Naive thymus-derived CD4-positive, alpha-beta T cell (primary cell): ENCODE results near the gene SPON1. TPM values are rescaled to one million over a fixed set of nuclear protein-coding genes. Genes with fewer than 3 reads are reported as not detected.
A peak's percentile ranks its signal among the peaks of the same experiment; 100 is the strongest.

ENCODE experiments used
- ATAC-seq: fragments of 150-1000 bp; cut with Tn5 transposase; 2 replicates; pipeline ENCODE4 v1.10.0; 2021; ENCODE audit warnings: mild to moderate bottlenecking, moderate library complexity
- CTCF ChIA-PET: fragments of 350-600 bp; sonication (Branson Sonifier 250); formaldehyde crosslinking; loops from one replicate; lab custom pipeline; 2021; ENCODE audit warnings: antibody characterized with exemption; lab: Charles Lee
- POLR2A ChIA-PET: fragments of 350-600 bp; sonication (Branson Sonifier 250); formaldehyde crosslinking; loops from one replicate; lab custom pipeline; 2021; ENCODE audit warnings: antibody characterized with exemption, inconsistent platforms; lab: Charles Lee
- DNase-seq, 9 donors: peaks; one replicate each; pipeline versions ENCODE4 v3.0.0 to v3.0.0-alpha.2; 2020 to 2022; ENCODE audit warnings: mixed read lengths in 1 of 9
- H3K27ac ChIP-seq: one replicate; pipeline ENCODE4 v1.7.0; 2013; ENCODE audit warnings: mild to moderate bottlenecking, low read depth, low read length, moderate library complexity
- H3K27me3 ChIP-seq, 2 donors: one replicate each; pipeline ENCODE4 v1.7.0; 2013; ENCODE audit warnings: low read length in 2 of 2, mild to moderate bottlenecking in 2 of 2, moderate library complexity in 2 of 2; ENCODE audit not compliant: control insufficient read depth in 2 of 2, insufficient read depth in 2 of 2
- H3K36me3 ChIP-seq, 3 experiments: 1 replicate in 2 of 3; 2 replicates in 1 of 3; pipeline ENCODE4 v1.7.0; 2013; ENCODE audit warnings: low read length in 3 of 3, mild to moderate bottlenecking in 3 of 3, moderate library complexity in 1 of 3; ENCODE audit not compliant: insufficient read depth in 3 of 3, control insufficient read depth in 2 of 3
- H3K4me1 ChIP-seq, 2 donors: one replicate each; pipeline ENCODE4 v1.7.0; 2013; ENCODE audit warnings: low read length in 2 of 2, mild to moderate bottlenecking in 2 of 2, moderate library complexity in 1 of 2; ENCODE audit not compliant: control insufficient read depth in 2 of 2, insufficient read depth in 2 of 2
- H3K4me3 ChIP-seq: 2 replicates; pipeline ENCODE4 v1.7.0; 2013; ENCODE audit warnings: mild to moderate bottlenecking, low read length
- H3K9me3 ChIP-seq, 3 experiments: 1 replicate in 2 of 3; 2 replicates in 1 of 3; pipeline ENCODE4 v1.7.0; 2013; ENCODE audit warnings: low read length in 3 of 3; ENCODE audit not compliant: control insufficient read depth in 2 of 3
- H3K27ac Mint-ChIP-seq, 9 donors: one replicate each; pipeline ENCODE4 v1.8.0; 2020 to 2022; ENCODE audit warnings: mixed read lengths in 9 of 9, mild to moderate bottlenecking in 8 of 9, moderate library complexity in 5 of 9, inconsistent platforms in 2 of 9
- H3K27me3 Mint-ChIP-seq, 5 donors: one replicate each; pipeline ENCODE4 v1.8.0; 2021 to 2022; ENCODE audit warnings: mixed read lengths in 5 of 5, mild to moderate bottlenecking in 1 of 5
- H3K36me3 Mint-ChIP-seq, 5 donors: one replicate each; pipeline ENCODE4 v1.8.0; 2020 to 2022; ENCODE audit warnings: mixed read lengths in 5 of 5, mild to moderate bottlenecking in 3 of 5, inconsistent platforms in 1 of 5
- H3K4me1 Mint-ChIP-seq, 7 donors: one replicate each; pipeline ENCODE4 v1.8.0; 2020 to 2022; ENCODE audit warnings: mixed read lengths in 7 of 7, mild to moderate bottlenecking in 3 of 7, inconsistent platforms in 1 of 7
- H3K4me3 Mint-ChIP-seq, 10 donors: one replicate each; pipeline ENCODE4 v1.8.0; 2020 to 2022; ENCODE audit warnings: mild to moderate bottlenecking in 10 of 10, mixed read lengths in 10 of 10, moderate library complexity in 6 of 10, inconsistent platforms in 2 of 10
- H3K9me3 Mint-ChIP-seq, 11 donors: one replicate each; pipeline ENCODE4 v1.8.0; 2020 to 2022; ENCODE audit warnings: mixed read lengths in 11 of 11, mild to moderate bottlenecking in 4 of 11, inconsistent platforms in 1 of 11, moderate library complexity in 1 of 11
- intact Hi-C, 2 donors: fragments of 100-400 bp; cut with micrococcal nuclease; formaldehyde crosslinking; loops; one replicate each; pipeline ENCODE4 v1.15.1; 2023
- polyA plus RNA-seq, 2 donors: library from polyadenylated mRNA; unstranded; fragments of 300-500 nt; fragmentation: Illumina TruSeq; gene quantifications; one replicate each; pipeline ENCODE4 v1.2.3, GENCODE V29; 2021
- total RNA-seq, 6 experiments: library from RNA in 5 of 6; stranded (reverse) in 5 of 6; gene quantifications; 1 replicate in 5 of 6; 2 replicates in 1 of 6; pipeline ENCODE4 v1.2.3 and lab custom pipeline; 2021 to 2026

SPON1 gene
- total RNA-seq, result 10 to 100 TPM in 2 of 5 experiments, 1 to 10 TPM in 3; 1.6 to 20.8 (median 3.9) TPM
- polyA plus RNA-seq, result under 1 TPM; 0.35 to 0.45 TPM
- 1.7 reads per million, percentile 7 among the genes with 10 or more reads in this experiment for total RNA-seq (lab: John Stamatoyannopoulos, UW)

GRCh38 chr11:13962562-13963168 is at the start of gene SPON1:
Gene SPON1 (plus strand): TSS chr11:13962723. CDS start chr11:13962905, 182 bp downstream.
- intact Hi-C loops, result loop anchor here in 1 of 2 donors (1.0 to 10.0 kb wide), 5 partner anchors 38 to 942 kb away; partner anchors contain the start of gene FAR1
- peak within 1 kb of the TSS in 1 of 9 donors; percentile 55 for H3K27ac Mint-ChIP-seq
- peaks cover 4 to 18% (median 13%) of the 10 kb centered on the region in 7 donors for H3K4me1 Mint-ChIP-seq
- peaks cover 55 to 88% (median 62%) of the 10 kb centered on the region in 5 donors for H3K27me3 Mint-ChIP-seq
- CTCF ChIA-PET, result interaction anchor here (0.8 to 2.8 kb wide), 13 partner anchors 8 to 288 kb away, joined by 3 to 7 read pairs (median 3); no protein-coding TSS in a partner anchor
- Histone ChIP-seq H3K9me3 (no peaks in the 10 kb centered on the region), H3K4me3 (peak within 1 kb of the TSS; percentile 34), H3K4me1 (peaks cover 10 to 16% of the 10 kb centered on the region in 2 donors), H3K36me3 (no peaks in the 10 kb centered on the region), H3K27ac (no peak within 1 kb of the TSS), H3K27me3 (peaks cover 6 to 21% of the 10 kb centered on the region in 2 donors)
- no peaks in the 10 kb centered on the region for H3K9me3 Mint-ChIP-seq
- peak; percentile 81 for ATAC-seq
- peak in 7 of 9 donors; percentile 34 to 57 (median 42) for DNase-seq
- peak within 1 kb of the TSS; percentile 68 to 86 (median 77) for H3K4me3 Mint-ChIP-seq
- H3K36me3 Mint-ChIP-seq, result peaks cover 0 to 1% (median 0%) of the 10 kb centered on the region in 5 donors
- POLR2A ChIA-PET, result interaction anchor here (0.7 to 2.2 kb wide), 10 partner anchors 8 to 116 kb away, joined by 3 to 9 read pairs (median 4); no protein-coding TSS in a partner anchor

- POLR2A ChIA-PET, result no interaction called here
- no peak overlapping the region for H3K27ac ChIP-seq
These were observed 45.3 kb upstream of the SPON1 start for GRCh38 chr11:13917264-13917663.

DNA sequence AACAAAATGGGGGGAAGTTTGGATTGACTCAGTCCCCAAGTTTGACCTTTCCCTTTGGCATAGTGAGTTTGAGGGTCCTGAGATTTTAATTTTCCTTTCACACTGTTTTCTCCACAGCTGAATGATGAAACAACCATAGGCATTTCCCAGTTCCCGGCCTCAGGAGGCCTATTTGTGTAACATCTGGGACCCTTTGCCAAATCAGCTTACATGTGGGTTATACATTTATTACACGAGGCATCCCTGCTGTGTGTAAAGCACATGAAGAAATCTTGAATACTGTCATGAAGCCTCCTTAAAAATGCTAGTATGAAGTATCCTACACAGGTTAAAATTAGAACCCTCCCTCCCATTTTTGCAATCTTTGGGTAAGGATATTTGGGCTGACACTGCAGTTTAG is 44.6 kb upstream of the SPON1 start:
- no peaks in the 10 kb centered on the region for H3K36me3 ChIP-seq
- no peak overlapping the region for H3K27ac ChIP-seq
- intact Hi-C loops, result loop anchor here in 1 of 2 donors (1.0 kb wide), 1 partner anchor 7 kb away; no protein-coding TSS in a partner anchor
- H3K27me3 ChIP-seq, result no peaks in the 10 kb centered on the region
- peaks cover 16 to 37% (median 29%) of the 10 kb centered on the region in 7 donors for H3K4me1 Mint-ChIP-seq
- peaks cover 0 to 29% (median 3%) of the 10 kb centered on the region in 11 donors for H3K9me3 Mint-ChIP-seq
- ChIA-PET CTCF (interaction anchor here (0.9 kb wide), 1 partner anchor 8 kb away, joined by 3 read pairs; no protein-coding TSS in a partner anchor), POLR2A (interaction anchor here (0.7 to 0.8 kb wide), 2 partner anchors 15 to 26 kb away, joined by 3 to 4 read pairs; no protein-coding TSS in a partner anchor)
- no peak overlapping the region for H3K4me3 Mint-ChIP-seq
- H3K4me1 ChIP-seq, result peaks cover 15 to 16% of the 10 kb centered on the region in 2 donors
- peaks cover 0 to 33% (median 0%) of the 10 kb centered on the region in 5 donors for H3K27me3 Mint-ChIP-seq
- H3K9me3 ChIP-seq, result no peaks in the 10 kb centered on the region
- no peak overlapping the region for H3K4me3 ChIP-seq
- H3K36me3 Mint-ChIP-seq, result peaks cover 0 to 19% (median 5%) of the 10 kb centered on the region in 5 donors
- DNase-seq (no peak), ATAC-seq (no peak)
- H3K27ac Mint-ChIP-seq, result peak overlapping the region in 1 of 9 donors; percentile 0

More at GRCh38 chr11:13917264-13917663, 45.3 kb upstream of the SPON1 start:
- peaks cover 0 to 16% (median 5%) of the 10 kb centered on the region in 5 donors for H3K36me3 Mint-ChIP-seq
- DNase-seq (no peak), ATAC-seq (no peak)
- intact Hi-C loops, result loop anchor here in 1 of 2 donors (1.0 kb wide), 1 partner anchor 8 kb away; no protein-coding TSS in a partner anchor
- H3K27me3 Mint-ChIP-seq, result peaks cover 0 to 33% (median 0%) of the 10 kb centered on the region in 5 donors
- Histone ChIP-seq H3K4me3 (no peak overlapping the region), H3K9me3 (no peaks in the 10 kb centered on the region), H3K27me3 (no peaks in the 10 kb centered on the region), H3K4me1 (peaks cover 9 to 10% of the 10 kb centered on the region in 2 donors), H3K36me3 (no peaks in the 10 kb centered on the region)
- CTCF ChIA-PET, result interaction anchor here (0.9 kb wide), 1 partner anchor 8 kb away, joined by 3 read pairs; no protein-coding TSS in a partner anchor
- H3K4me3 Mint-ChIP-seq, result no peak overlapping the region
- no peak overlapping the region for H3K27ac Mint-ChIP-seq
- peaks cover 10 to 30% (median 22%) of the 10 kb centered on the region in 7 donors for H3K4me1 Mint-ChIP-seq
- H3K9me3 Mint-ChIP-seq, result peaks cover 0 to 29% (median 3%) of the 10 kb centered on the region in 11 donors

GRCh38 chr11:13920756-13921155 is 41.8 kb upstream of the SPON1 start:
- no peak overlapping the region for H3K4me3 Mint-ChIP-seq
- Histone ChIP-seq H3K36me3 (no peaks in the 10 kb centered on the region), H3K9me3 (no peaks in the 10 kb centered on the region), H3K27me3 (no peaks in the 10 kb centered on the region), H3K4me1 (peaks cover 44% of the 10 kb centered on the region in 2 donors), H3K4me3 (no peak overlapping the region), H3K27ac (no peak overlapping the region)
- H3K27ac Mint-ChIP-seq, result peak overlapping the region in 6 of 9 donors; percentile 48 to 100 (median 88)
- DNase-seq, result no peak
- ChIA-PET POLR2A (interaction anchor here (0.8 to 7.3 kb wide), 4 partner anchors 14 to 109 kb away, joined by 3 to 62 read pairs (median 4); no protein-coding TSS in a partner anchor), CTCF (interaction anchor here (1.5 kb wide), 1 partner anchor 52 kb away, joined by 4 read pairs; no protein-coding TSS in a partner anchor)
- ATAC-seq, result no peak
- H3K4me1 Mint-ChIP-seq, result peaks cover 42 to 65% (median 56%) of the 10 kb centered on the region in 7 donors
- H3K9me3 Mint-ChIP-seq, result peaks cover 0 to 21% (median under 1%) of the 10 kb centered on the region in 11 donors
- H3K27me3 Mint-ChIP-seq, result peaks cover 0 to 29% (median 0%) of the 10 kb centered on the region in 5 donors
- intact Hi-C loops, result loop anchor here in 1 of 2 donors (10.0 kb wide), 1 partner anchor 256 kb away; the partner anchor contains the start of gene FAR1
- peaks cover 0 to 25% (median 9%) of the 10 kb centered on the region in 5 donors for H3K36me3 Mint-ChIP-seq

GRCh38 chr11:13921545-13921944 is 41.0 kb upstream of the SPON1 start:
- intact Hi-C loops, result loop anchor here in 1 of 2 donors (10.0 kb wide), 1 partner anchor 257 kb away; the partner anchor contains the start of gene FAR1
- ChIA-PET POLR2A (interaction anchor here (0.5 to 7.3 kb wide), 4 partner anchors 10 to 52 kb away, joined by 3 to 62 read pairs (median 4); no protein-coding TSS in a partner anchor), CTCF (interaction anchor here (0.7 to 1.5 kb wide), 2 partner anchors 41 to 53 kb away, joined by 3 to 4 read pairs; partner anchors contain the start of gene SPON1)
- no peak overlapping the region for H3K27ac ChIP-seq
- no peak overlapping the region for H3K4me3 ChIP-seq
- H3K27me3 Mint-ChIP-seq, result peaks cover 0 to 28% (median 0%) of the 10 kb centered on the region in 5 donors
- H3K27me3 ChIP-seq, result no peaks in the 10 kb centered on the region
- peak overlapping the region in 8 of 9 donors; percentile 11 to 100 (median 90) for H3K27ac Mint-ChIP-seq
- peaks cover 43 to 68% (median 59%) of the 10 kb centered on the region in 7 donors for H3K4me1 Mint-ChIP-seq
- peaks cover 0 to 17% (median 0%) of the 10 kb centered on the region in 11 donors for H3K9me3 Mint-ChIP-seq
- H3K4me1 ChIP-seq, result peaks cover 44 to 45% of the 10 kb centered on the region in 2 donors
- ATAC-seq (no peak), DNase-seq (no peak)
- no peaks in the 10 kb centered on the region for H3K36me3 ChIP-seq
- peaks cover 0 to 22% (median 7%) of the 10 kb centered on the region in 5 donors for H3K36me3 Mint-ChIP-seq
- H3K4me3 Mint-ChIP-seq, result peak overlapping the region in 1 of 10 donors; percentile 50
- H3K9me3 ChIP-seq, result no peaks in the 10 kb centered on the region
